HepG2 (cell line): Measurements from ENCODE around the gene ISCA2. TPM values are rescaled to one million over a fixed set of nuclear protein-coding genes. Genes with fewer than 3 reads are reported as not detected.

ENCODE experiments used
- CHCHD3 ChIP-seq: sonication (generic); formaldehyde crosslinking; IDR thresholded peaks from 2 replicates; pipeline ENCODE4 v1.8.0; 2022; ENCODE audit warnings: mild to moderate bottlenecking, missing genetic modification reagents, moderate library complexity
- CTCF ChIP-seq: sonication (generic); formaldehyde crosslinking; IDR thresholded peaks from 2 replicates; pipeline ENCODE4 v1.5.0; 2020; ENCODE audit warnings: mild to moderate bottlenecking, missing genetic modification reagents, moderate library complexity
- DBP ChIP-seq: sonication (generic); formaldehyde crosslinking; IDR thresholded peaks from 2 replicates; pipeline ENCODE4 v1.4.0; 2020; ENCODE audit warnings: missing genetic modification reagents; ENCODE audit errors: not compliant biosample characterization
- DNMT1 ChIP-seq: sonication (generic); formaldehyde crosslinking; IDR thresholded peaks from 2 replicates; pipeline ENCODE4 v1.5.1; 2020; ENCODE audit warnings: mild to moderate bottlenecking, missing genetic modification reagents
- GPBP1L1 ChIP-seq: sonication (generic); formaldehyde crosslinking; IDR thresholded peaks from 2 replicates; pipeline ENCODE4 v1.5.0; 2020; ENCODE audit warnings: mild to moderate bottlenecking, missing genetic modification reagents
- HBP1 ChIP-seq: IDR thresholded peaks from 2 replicates; pipeline ENCODE4 v1.6.1; 2016; ENCODE audit warnings: low read depth, control low read depth
- HOMEZ ChIP-seq: IDR thresholded peaks from 2 replicates; pipeline ENCODE4 v1.6.1; 2016; ENCODE audit warnings: low read depth
- IRX3 ChIP-seq: sonication (generic); formaldehyde crosslinking; IDR thresholded peaks from 2 replicates; pipeline ENCODE4 v1.8.1; 2023; ENCODE audit warnings: mild to moderate bottlenecking, low read depth, missing genetic modification reagents, borderline replicate concordance
- NFE2 ChIP-seq: sonication (generic); formaldehyde crosslinking; IDR thresholded peaks from 2 replicates; pipeline ENCODE4 v1.4.0; 2020; ENCODE audit warnings: missing genetic modification reagents
- NFE2L1 ChIP-seq: sonication (generic); formaldehyde crosslinking; IDR thresholded peaks from 2 replicates; pipeline ENCODE4 v1.4.0; 2020; ENCODE audit warnings: missing genetic modification reagents, mild to moderate bottlenecking, borderline replicate concordance
- PHF5A ChIP-seq: IDR thresholded peaks from one replicate; pipeline ENCODE4 v1.6.1; 2018; ENCODE audit warnings: low read depth, missing genetic modification reagents; ENCODE audit not compliant: unreplicated experiment
- RBFOX2 ChIP-seq: fragments of 200-400 bp; formaldehyde crosslinking; IDR thresholded peaks from 2 replicates; pipeline ENCODE4 v1.6.1; 2017; ENCODE audit warnings: low read depth, mild to moderate bottlenecking, low read length
- THAP9 ChIP-seq: sonication (generic); formaldehyde crosslinking; IDR thresholded peaks from 2 replicates; pipeline ENCODE4; 2020; ENCODE audit warnings: missing genetic modification reagents, mild to moderate bottlenecking, borderline replicate concordance
- ZFP82 ChIP-seq: sonication (generic); formaldehyde crosslinking; IDR thresholded peaks from 2 replicates; pipeline ENCODE4 v1.5.1; 2020; ENCODE audit warnings: mild to moderate bottlenecking, missing genetic modification reagents, borderline replicate concordance
- ZNF512 ChIP-seq: sonication (generic); formaldehyde crosslinking; IDR thresholded peaks from 2 replicates; pipeline ENCODE4 v1.4.0; 2020; ENCODE audit warnings: mild to moderate bottlenecking, missing genetic modification reagents
- ZNF740 ChIP-seq: sonication (generic); formaldehyde crosslinking; IDR thresholded peaks from 2 replicates; pipeline ENCODE4 v1.4.0; 2020; ENCODE audit warnings: missing genetic modification reagents
- polyA plus RNA-seq, 8 experiments: library from polyadenylated mRNA; depleted of rRNA in 3 of 8; stranded (reverse) in 7 of 8; unstranded in 1 of 8; fragments of >200 nt; fragmentation: Illumina TruSeq in 4 of 8; extraction: Trizol in 4 of 8; gene quantifications; 2 replicates each; pipeline versions ENCODE4 v1.2.1 to v1.2.3, GENCODE V29; 2011 to 2016; ENCODE audit warnings: low read depth in 4 of 8, missing spikeins in 1 of 8, mixed read lengths in 1 of 8; ENCODE audit not compliant: insufficient read depth in 1 of 8
- total RNA-seq, 5 experiments: library from RNA; depleted of rRNA; stranded (reverse); fragments of >200 nt; fragmentation: Illumina TruSeq; extraction: Trizol; gene quantifications; 2 replicates each; pipeline ENCODE4 v1.2.3, GENCODE V29; 2016; ENCODE audit warnings: low read depth in 1 of 5

Gene ISCA2
- total and polyA plus RNA-seq, 2 of the 13 experiments (the other 11 are each of a cell fraction or from before 2014, with no cell fraction given): 32.1 to 43.4 TPM

- TF ChIP-seq DNMT1 (no peak), ZNF512 (no peak), ZNF740 (CRISPR knock-in tag) (0 out of 2 replicates have a peak, but pooled peaks have one; percentile 26), RBFOX2 (peak; percentile 79), HOMEZ (no peak), CHCHD3 (no peak), GPBP1L1 (CRISPR knock-in tag) (no peak), HBP1 (no peak), THAP9 (CRISPR knock-in tag) (no peak), NFE2 (CRISPR knock-in tag) (no peak), PHF5A (CRISPR knock-in tag) (no peak), DBP (CRISPR knock-in tag) (no peak), IRX3 (CRISPR knock-in tag) (no peak), NFE2L1 (no peak), ZFP82 (no peak), CTCF (CRISPR knock-in tag) (no peak)
These were observed 706 bp upstream of the ISCA2 start, which contains the start of gene NPC2 (continued) for GRCh38 chr14:74492776-74493342.
